GM12865 (cell line): Measurements from ENCODE around the gene OR2T35.

ENCODE experiments used
- DNase-seq: peaks from one replicate; pipeline ENCODE4 v3.0.0; 2010; ENCODE audit warnings: low read depth
- H3K4me3 ChIP-seq: 2 replicates; pipeline ENCODE4 v1.5.1; 2011; ENCODE audit warnings: mild to moderate bottlenecking, low read depth, low read length, control low read depth
- TF ChIP-seq, protein P1 (sequence below): IDR thresholded peaks from 2 replicates; pipeline ENCODE4 v1.5.1; 2011; ENCODE audit warnings: low read length, control low read depth, low read depth, inconsistent platforms; ENCODE audit not compliant: insufficient read depth; ENCODE audit errors: missing control alignments

Gene OR2T35

DNA sequence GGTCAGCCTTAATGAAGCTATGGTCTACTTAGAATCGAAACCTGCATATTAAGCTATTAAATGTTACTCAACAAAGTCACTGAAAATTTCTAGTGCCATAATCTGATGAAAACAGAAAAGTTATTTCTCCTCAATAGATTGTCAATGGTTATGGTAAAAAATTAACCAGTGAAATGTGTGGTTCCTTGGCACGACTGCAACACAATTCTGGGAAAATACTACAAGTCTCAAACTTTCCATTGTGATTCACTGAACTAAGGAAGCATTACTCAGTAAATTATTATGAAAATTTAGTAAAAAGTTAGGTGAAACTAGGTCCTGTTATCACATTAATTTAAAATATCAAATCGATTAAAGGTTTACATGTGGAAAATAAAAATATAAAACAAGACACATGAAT, 34.8 kb downstream of the OR2T35 start:
- TF ChIP-seq, protein P1, sequence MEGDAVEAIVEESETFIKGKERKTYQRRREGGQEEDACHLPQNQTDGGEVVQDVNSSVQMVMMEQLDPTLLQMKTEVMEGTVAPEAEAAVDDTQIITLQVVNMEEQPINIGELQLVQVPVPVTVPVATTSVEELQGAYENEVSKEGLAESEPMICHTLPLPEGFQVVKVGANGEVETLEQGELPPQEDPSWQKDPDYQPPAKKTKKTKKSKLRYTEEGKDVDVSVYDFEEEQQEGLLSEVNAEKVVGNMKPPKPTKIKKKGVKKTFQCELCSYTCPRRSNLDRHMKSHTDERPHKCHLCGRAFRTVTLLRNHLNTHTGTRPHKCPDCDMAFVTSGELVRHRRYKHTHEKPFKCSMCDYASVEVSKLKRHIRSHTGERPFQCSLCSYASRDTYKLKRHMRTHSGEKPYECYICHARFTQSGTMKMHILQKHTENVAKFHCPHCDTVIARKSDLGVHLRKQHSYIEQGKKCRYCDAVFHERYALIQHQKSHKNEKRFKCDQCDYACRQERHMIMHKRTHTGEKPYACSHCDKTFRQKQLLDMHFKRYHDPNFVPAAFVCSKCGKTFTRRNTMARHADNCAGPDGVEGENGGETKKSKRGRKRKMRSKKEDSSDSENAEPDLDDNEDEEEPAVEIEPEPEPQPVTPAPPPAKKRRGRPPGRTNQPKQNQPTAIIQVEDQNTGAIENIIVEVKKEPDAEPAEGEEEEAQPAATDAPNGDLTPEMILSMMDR: no peak
- H3K4me3 ChIP-seq: no peak overlapping the region
- no peak for DNase-seq

DNA sequence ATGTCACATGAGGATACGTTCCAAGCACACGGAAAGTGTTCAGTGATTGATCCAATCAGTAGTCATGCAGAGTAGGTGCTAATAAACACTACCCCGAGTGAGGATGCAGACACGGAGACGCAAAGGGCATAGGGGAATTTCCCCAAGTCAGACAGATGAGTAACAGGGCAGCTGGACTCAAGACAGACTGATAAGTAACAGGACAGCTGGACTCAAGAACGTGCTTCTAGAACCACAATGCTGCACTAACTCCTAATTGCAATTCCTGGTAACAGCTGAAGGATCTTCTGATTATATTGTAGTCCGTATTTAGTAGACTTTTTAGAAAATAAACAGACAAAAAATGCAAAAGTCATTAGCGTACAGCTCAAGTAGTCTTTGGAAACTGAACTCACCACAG, 45.7 kb downstream of the OR2T35 start:
- no peak overlapping the region for H3K4me3 ChIP-seq
- peak; percentile 23 for DNase-seq
- TF ChIP-seq, protein P1: no peak

DNA sequence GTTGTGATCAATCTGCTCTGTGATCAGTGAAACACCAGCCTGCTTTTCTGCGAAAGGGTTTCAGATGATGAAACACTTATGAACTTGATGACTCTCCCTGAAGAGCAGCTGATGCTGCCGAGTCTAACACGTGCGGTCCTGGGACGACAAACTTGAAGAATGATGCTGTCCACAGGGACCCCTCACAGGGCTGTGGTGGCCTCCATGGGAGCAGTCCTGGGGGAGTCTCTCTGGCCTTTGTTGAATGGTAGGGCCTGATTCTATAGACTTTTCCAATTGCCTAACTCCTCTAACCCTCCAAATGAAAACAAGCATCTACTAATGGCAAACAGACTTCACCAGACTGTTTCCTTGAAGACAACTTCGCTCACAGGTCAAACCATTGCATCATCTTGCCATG, 47.5 kb downstream of the OR2T35 start, which contains the start of gene OR2T10:
Gene OR2T10 (minus strand): TSS at position 112 of the 400 bp plus-strand sequence. CDS start 3,932 bp downstream, outside the sequence.
- no peak within 1 kb of the TSS for H3K4me3 ChIP-seq
- TF ChIP-seq, protein P1: no peak
- no peak for DNase-seq

DNA sequence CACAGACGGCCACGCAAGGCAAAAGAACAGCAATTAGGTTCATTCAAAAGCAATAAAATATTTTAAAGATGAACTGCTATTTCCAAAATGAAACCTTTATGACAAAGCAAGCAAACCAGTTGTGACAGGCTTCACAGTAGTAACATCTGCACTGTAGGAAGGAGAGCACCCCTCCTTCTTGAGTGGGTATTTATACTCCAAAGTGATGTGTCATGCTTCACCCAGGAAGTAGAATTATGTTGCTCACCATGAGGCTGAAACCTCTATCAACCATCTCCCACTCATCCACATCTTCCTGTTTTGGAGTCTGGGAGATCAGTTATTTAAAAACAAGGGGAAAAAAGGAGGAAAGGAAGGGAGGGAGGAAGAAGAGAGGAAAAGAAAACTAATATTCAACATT, 48.5 kb downstream of the OR2T35 start:
- H3K4me3 ChIP-seq: no peak overlapping the region
- DNase-seq: peak; percentile 32
- TF ChIP-seq, protein P1: no peak

DNA sequence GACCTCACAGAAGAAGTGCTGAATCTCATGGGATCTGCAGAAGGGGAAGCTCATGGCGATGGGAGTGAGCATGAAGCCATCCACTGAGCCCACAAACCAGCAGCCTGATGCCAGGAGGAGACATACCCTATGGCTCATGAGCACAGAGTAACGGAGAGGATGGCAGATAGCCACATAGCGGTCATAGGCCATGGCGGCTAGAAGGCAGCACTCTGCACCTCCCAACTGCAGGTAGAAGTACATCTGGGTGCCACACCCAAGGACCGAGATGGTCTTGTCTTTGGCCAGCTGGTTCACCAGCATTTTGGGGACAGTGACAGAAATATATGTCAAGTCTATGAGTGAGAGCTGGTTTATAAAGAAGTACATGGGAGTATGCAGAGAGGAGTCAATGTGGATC, 51.9 kb downstream of the OR2T35 start:
- H3K4me3 ChIP-seq: no peak overlapping the region
- DNase-seq: no peak
- TF ChIP-seq, protein P1: no peak

DNA sequence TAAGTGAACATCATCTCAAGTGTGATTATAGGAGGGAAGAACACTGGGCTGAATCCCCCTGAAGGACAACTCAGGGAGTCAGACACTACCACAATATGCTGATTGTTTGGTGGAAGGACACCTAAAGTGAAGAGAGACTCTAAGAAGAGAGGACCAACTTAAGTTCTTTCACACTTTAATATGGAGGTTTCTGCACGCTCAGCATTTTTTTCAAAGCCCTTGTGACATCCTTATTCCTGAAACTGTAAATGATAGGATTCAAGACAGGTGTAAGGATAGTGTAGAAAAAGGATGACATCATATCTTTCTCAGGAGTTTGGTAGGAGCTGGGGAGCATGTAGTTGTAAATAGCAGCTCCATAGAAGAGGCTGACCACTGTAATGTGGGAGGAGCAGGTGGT, 52.4 kb downstream of the OR2T35 start:
- DNase-seq: no peak
- TF ChIP-seq, protein P1: no peak
- H3K4me3 ChIP-seq: no peak overlapping the region

DNA sequence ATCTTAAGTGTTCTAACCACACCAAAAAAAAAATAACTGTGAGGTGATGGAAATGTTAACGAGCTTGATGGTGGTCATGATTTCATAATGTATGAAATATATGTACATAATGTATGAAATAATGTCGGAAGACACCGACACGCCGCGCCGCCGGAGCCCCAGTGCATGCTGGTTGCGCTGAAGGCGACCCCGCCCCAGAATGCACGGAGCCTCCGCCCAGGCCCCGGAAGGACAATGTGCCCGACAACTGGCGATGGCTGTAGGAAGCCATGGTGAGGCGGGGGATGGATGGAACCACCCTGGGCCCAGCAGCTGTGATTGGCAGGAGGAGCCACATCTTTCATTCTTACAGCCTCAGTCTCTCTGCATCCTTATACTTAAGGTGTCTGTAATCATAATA, 55.0 kb downstream of the OR2T35 start:
- TF ChIP-seq, protein P1: no peak
- no peak overlapping the region for H3K4me3 ChIP-seq

More for the DNA sequence above, 55.0 kb downstream of the OR2T35 start:
- no peak for DNase-seq
